ENCODE results near the gene FHL2.

DNA sequence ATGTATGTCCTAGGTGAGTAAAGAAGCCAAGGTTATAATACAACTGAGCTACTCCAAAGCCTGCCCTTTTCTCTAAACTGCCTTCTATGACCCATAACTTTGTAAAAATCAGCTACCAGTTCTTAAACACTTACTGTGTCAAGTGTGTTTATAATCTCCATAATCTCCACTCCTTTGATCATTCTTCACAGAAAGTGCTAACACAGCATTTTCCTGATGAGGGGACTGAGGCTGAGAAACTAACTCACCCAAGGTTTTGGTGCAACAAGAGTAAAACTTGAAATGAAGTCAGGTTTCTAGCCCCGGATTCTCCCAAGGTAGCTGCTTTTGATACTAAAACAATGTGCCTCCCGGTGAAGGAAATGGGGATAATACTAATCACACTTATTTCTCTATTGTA lies 63.4 kb downstream of the FHL2 start:
- no peak for TF ChIP-seq EZH2 (IDR thresholded peaks at IDR 0.05; ENCODE audit: low read length)
- TF ChIP-seq, protein P1, sequence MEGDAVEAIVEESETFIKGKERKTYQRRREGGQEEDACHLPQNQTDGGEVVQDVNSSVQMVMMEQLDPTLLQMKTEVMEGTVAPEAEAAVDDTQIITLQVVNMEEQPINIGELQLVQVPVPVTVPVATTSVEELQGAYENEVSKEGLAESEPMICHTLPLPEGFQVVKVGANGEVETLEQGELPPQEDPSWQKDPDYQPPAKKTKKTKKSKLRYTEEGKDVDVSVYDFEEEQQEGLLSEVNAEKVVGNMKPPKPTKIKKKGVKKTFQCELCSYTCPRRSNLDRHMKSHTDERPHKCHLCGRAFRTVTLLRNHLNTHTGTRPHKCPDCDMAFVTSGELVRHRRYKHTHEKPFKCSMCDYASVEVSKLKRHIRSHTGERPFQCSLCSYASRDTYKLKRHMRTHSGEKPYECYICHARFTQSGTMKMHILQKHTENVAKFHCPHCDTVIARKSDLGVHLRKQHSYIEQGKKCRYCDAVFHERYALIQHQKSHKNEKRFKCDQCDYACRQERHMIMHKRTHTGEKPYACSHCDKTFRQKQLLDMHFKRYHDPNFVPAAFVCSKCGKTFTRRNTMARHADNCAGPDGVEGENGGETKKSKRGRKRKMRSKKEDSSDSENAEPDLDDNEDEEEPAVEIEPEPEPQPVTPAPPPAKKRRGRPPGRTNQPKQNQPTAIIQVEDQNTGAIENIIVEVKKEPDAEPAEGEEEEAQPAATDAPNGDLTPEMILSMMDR (optimal IDR thresholded peaks at IDR 0.05 in 1 of 3, IDR thresholded peaks at IDR 0.05 in 1 of 3, conservative IDR thresholded peaks at IDR 0.05 in 1 of 3; ENCODE audit: extremely low read depth in 1 of 3, insufficient read depth in 2 of 3, low read length in 3 of 3): no peak
